HepG2 (cell line): Measurements from ENCODE around the gene DNAJC1. TPM values are rescaled to one million over a fixed set of nuclear protein-coding genes. Genes with fewer than 3 reads are reported as not detected.

Source experiments
- ATAC-seq: fragments of 200-7000 bp; cut with Tn5 transposase; 3 replicates; pipeline ENCODE4 v1.9.1; 2020; ENCODE audit warnings: mild to moderate bottlenecking, moderate library complexity
- BruUV-seq: library from RNA; stranded (reverse); fragments of 400-500 nt; replicated peaks from 2 replicates; lab custom pipeline; 2021; lab: Mats Ljungman, UMichigan
- CTCF ChIA-PET: fragments of 300-600 bp; formaldehyde crosslinking; extraction: SDS; loops from one replicate; lab custom pipeline; 2021; ENCODE audit warnings: low total read pairs, inconsistent platforms, low intra/inter-chr PET ratio; lab: Yijun Ruan, JAX
- POLR2A ChIA-PET: fragments of 350-600 bp; sonication (Branson Sonifier 250); formaldehyde crosslinking; loops from one replicate; lab custom pipeline; 2020; ENCODE audit warnings: antibody characterized with exemption, inconsistent platforms; lab: Yijun Ruan, JAX
- DNase-seq: peaks from one replicate; pipeline ENCODE4 v3.0.0-alpha.2; 2015; ENCODE audit warnings: low spot score
- FAIRE-seq: peaks from 3 replicates; lab custom pipeline; 2011; peaks lifted over from hg19 to GRCh38; lab: Jason Lieb, UNC
- H2AFZ ChIP-seq: one replicate; pipeline ENCODE4 v1.6.1; 2011; ENCODE audit warnings: low read length, inconsistent platforms
- H3K27ac ChIP-seq: fragments of 300-600 bp; 3 replicates; pipeline ENCODE4 v1.8.0; 2011; ENCODE audit warnings: mixed run types, mild to moderate bottlenecking, mixed read lengths, low read length, inconsistent platforms; ENCODE audit not compliant: insufficient read depth; ENCODE audit errors: extremely low read length
- H3K27me3 ChIP-seq, 2 experiments: fragments of 200-600 bp in 1 of 2; 2 replicates in 1 of 2; 3 replicates in 1 of 2; pipeline versions ENCODE4 v1.6.0 to v1.8.0; 2011; ENCODE audit warnings: low read length in 2 of 2, mild to moderate bottlenecking in 2 of 2, moderate library complexity in 2 of 2, inconsistent platforms in 1 of 2; ENCODE audit not compliant: insufficient read depth in 2 of 2, control insufficient read depth in 1 of 2
- H3K36me3 ChIP-seq, 2 experiments: fragments of 200-600 bp in 1 of 2; replicated peaks in 1 of 2; 2 replicates in 1 of 2; 3 replicates in 1 of 2; pipeline versions ENCODE4 v1.5.1 to v1.8.0; 2011; ENCODE audit warnings: low read length in 2 of 2, inconsistent platforms in 1 of 2; ENCODE audit not compliant: insufficient read depth in 2 of 2, control insufficient read depth in 1 of 2
- H3K4me1 ChIP-seq: 2 replicates; pipeline ENCODE4 v1.5.1; 2012; ENCODE audit warnings: low read length, inconsistent platforms; ENCODE audit not compliant: insufficient read depth
- H3K4me2 ChIP-seq: 2 replicates; pipeline ENCODE4 v1.6.0; 2011; ENCODE audit warnings: low read depth, low read length, inconsistent platforms
- H3K4me3 ChIP-seq, 3 experiments: fragments of 200-600 bp in 1 of 3; sonication (generic), shearing (Covaris generic) in 1 of 3; replicated peaks in 1 of 3; 2 replicates each; pipeline ENCODE4 v1.5.1; 2011 to 2016; ENCODE audit warnings: low read length in 3 of 3, inconsistent platforms in 2 of 3, low read depth in 2 of 3, mild to moderate bottlenecking in 2 of 3, control low read depth in 1 of 3, mixed read lengths in 1 of 3; ENCODE audit not compliant: insufficient read depth in 1 of 3
- H3K79me2 ChIP-seq: one replicate; pipeline ENCODE4 v1.6.1; 2011; ENCODE audit warnings: low read length, inconsistent platforms; ENCODE audit not compliant: insufficient read depth
- H3K9ac ChIP-seq: 2 replicates; pipeline ENCODE4 v1.6.0; 2011; ENCODE audit warnings: mild to moderate bottlenecking, low read depth, low read length, inconsistent platforms; ENCODE audit not compliant: insufficient read depth
- H3K9me3 ChIP-seq: 2 replicates; pipeline ENCODE4 v1.5.1; 2012; ENCODE audit warnings: mild to moderate bottlenecking, low read length
- H4K20me1 ChIP-seq: 2 replicates; pipeline ENCODE4 v1.6.0; 2011; ENCODE audit warnings: inconsistent platforms, mild to moderate bottlenecking, low read length, moderate library complexity; ENCODE audit not compliant: insufficient read depth
- BORCS8-MEF2B ChIP-seq: sonication (generic); formaldehyde crosslinking; IDR thresholded peaks from 2 replicates; pipeline ENCODE4 v1.8.0; 2022; ENCODE audit warnings: mild to moderate bottlenecking, missing genetic modification reagents
- CHD4 ChIP-seq: fragments of 200-600 bp; sonication (generic); IDR thresholded peaks from 2 replicates; pipeline ENCODE4 v1.7.0; 2017; ENCODE audit warnings: mild to moderate bottlenecking, low read length, borderline replicate concordance
- CSRNP2 ChIP-seq: sonication (generic); formaldehyde crosslinking; conservative IDR thresholded peaks from 2 replicates; pipeline ENCODE4 v1.8.0; 2022; ENCODE audit warnings: low read depth, missing genetic modification reagents
- DMAP1 ChIP-seq: IDR thresholded peaks from 2 replicates; pipeline ENCODE4 v1.6.1; 2016
- GTF2F1 ChIP-seq: fragments of 150-350 bp; IDR thresholded peaks from 2 replicates; pipeline ENCODE4 v1.6.1; 2014; ENCODE audit warnings: low read length
- IRF1 ChIP-seq: sonication (generic); formaldehyde crosslinking; IDR thresholded peaks from 2 replicates; pipeline ENCODE4 v1.4.0; 2020; ENCODE audit warnings: low read depth, mild to moderate bottlenecking, missing genetic modification reagents
- SALL1 ChIP-seq: sonication (generic); formaldehyde crosslinking; IDR thresholded peaks from 2 replicates; pipeline ENCODE4 v1.8.0; 2022; ENCODE audit warnings: mild to moderate bottlenecking, missing genetic modification reagents
- SIX4 ChIP-seq: sonication (generic); formaldehyde crosslinking; IDR thresholded peaks from 2 replicates; pipeline ENCODE4 v1.4.0; 2020; ENCODE audit warnings: missing genetic modification reagents
- SNAPC2 ChIP-seq: sonication (generic); formaldehyde crosslinking; IDR thresholded peaks from 2 replicates; pipeline ENCODE4 v1.8.1; 2022; ENCODE audit warnings: mild to moderate bottlenecking, missing genetic modification reagents
- SOX13 ChIP-seq, 3 experiments: fragments of 450-650 bp in 1 of 3; sonication (generic) in 1 of 3; formaldehyde crosslinking in 1 of 3; IDR thresholded peaks in 2 of 3; conservative IDR thresholded peaks in 1 of 3; 2 replicates each; pipeline versions ENCODE4 v1.5.0 to v1.6.1; 2016 to 2020; ENCODE audit warnings: antibody characterized with exemption in 1 of 3, mild to moderate bottlenecking in 1 of 3, missing compliant biosample characterization in 1 of 3, missing genetic modification reagents in 1 of 3, moderate library complexity in 1 of 3
- SP1 ChIP-seq, 2 experiments: fragments of 450-650 bp in 1 of 2; sonication (generic) in 1 of 2; formaldehyde crosslinking in 1 of 2; IDR thresholded peaks; 2 replicates each; pipeline versions ENCODE4 v1.4.0 to v1.6.1; 2016 to 2020; ENCODE audit warnings: missing genetic modification reagents in 1 of 2
- TBX3 ChIP-seq: fragments of 450-650 bp; IDR thresholded peaks from 2 replicates; pipeline ENCODE4 v1.6.1; 2017; ENCODE audit warnings: antibody characterized with exemption, mild to moderate bottlenecking, inconsistent platforms, borderline replicate concordance
- ZBTB33 ChIP-seq: sonication (generic); formaldehyde crosslinking; IDR thresholded peaks from 2 replicates; pipeline ENCODE4 v1.4.0; 2020; ENCODE audit warnings: missing genetic modification reagents
- ZNF382 ChIP-seq: sonication (generic); formaldehyde crosslinking; IDR thresholded peaks from 2 replicates; pipeline ENCODE4 v1.5.0; 2020; ENCODE audit warnings: missing genetic modification reagents, mild to moderate bottlenecking, borderline replicate concordance
- ZNF446 ChIP-seq: sonication (generic); formaldehyde crosslinking; IDR thresholded peaks from 2 replicates; pipeline ENCODE4 v1.5.0; 2020; ENCODE audit warnings: mild to moderate bottlenecking, missing genetic modification reagents
- ZNF530 ChIP-seq: sonication (generic); formaldehyde crosslinking; IDR thresholded peaks from 2 replicates; pipeline ENCODE4 v1.5.0; 2020; ENCODE audit warnings: low read depth, mild to moderate bottlenecking, missing genetic modification reagents
- ZNF652 ChIP-seq: IDR thresholded peaks from 2 replicates; pipeline ENCODE4 v1.6.1; 2016; ENCODE audit warnings: low read depth, borderline replicate concordance
- ZNF737 ChIP-seq: sonication (generic); formaldehyde crosslinking; IDR thresholded peaks from 2 replicates; pipeline ENCODE4 v1.5.0; 2020; ENCODE audit warnings: missing genetic modification reagents, mild to moderate bottlenecking, borderline replicate concordance
- ZNF768 ChIP-seq: sonication (generic); formaldehyde crosslinking; IDR thresholded peaks from 2 replicates; pipeline ENCODE4 v1.4.0; 2020; ENCODE audit warnings: missing genetic modification reagents
- ZNF83 ChIP-seq: sonication (generic); formaldehyde crosslinking; IDR thresholded peaks from 2 replicates; pipeline ENCODE4 v1.4.0; 2020; ENCODE audit warnings: missing genetic modification reagents, mild to moderate bottlenecking, borderline replicate concordance
- ZSCAN20 ChIP-seq: sonication (generic); formaldehyde crosslinking; IDR thresholded peaks from 2 replicates; pipeline ENCODE4 v1.4.0; 2020; ENCODE audit warnings: missing genetic modification reagents, mild to moderate bottlenecking, borderline replicate concordance
- WGBS: methylation state at CpG from one replicate; pipeline ENCODE4 v1.1.6; 2017; ENCODE audit warnings: low lambda C conversion rate; 5-methylcytosine and 5-hydroxymethylcytosine counted together
- in situ Hi-C: cut with HindIII; loops from 2 replicates; pipeline ENCODE4 v1.10.0; 2017; ENCODE audit warnings: low pct_unique_long_range_greater_than_20kb; ENCODE audit not compliant: extremely low pct_ligation_motif_present
- intact Hi-C: fragments of 100-400 bp; cut with micrococcal nuclease; formaldehyde crosslinking; loops from one replicate; pipeline ENCODE4 v1.10.0; 2022; ENCODE audit not compliant: unreplicated experiment
- polyA plus RNA-seq, 8 experiments: library from polyadenylated mRNA; depleted of rRNA in 3 of 8; stranded (reverse) in 7 of 8; unstranded in 1 of 8; fragments of >200 nt; fragmentation: Illumina TruSeq in 4 of 8; extraction: Trizol in 4 of 8; gene quantifications; 2 replicates each; pipeline versions ENCODE4 v1.2.1 to v1.2.3, GENCODE V29; 2011 to 2016; ENCODE audit warnings: low read depth in 4 of 8, missing spikeins in 1 of 8, mixed read lengths in 1 of 8; ENCODE audit not compliant: insufficient read depth in 1 of 8
- total RNA-seq, 5 experiments: library from RNA; depleted of rRNA; stranded (reverse); fragments of >200 nt; fragmentation: Illumina TruSeq; extraction: Trizol; gene quantifications; 2 replicates each; pipeline ENCODE4 v1.2.3, GENCODE V29; 2016; ENCODE audit warnings: low read depth in 1 of 5

Gene DNAJC1
- total and polyA plus RNA-seq, 2 of the 13 experiments (the other 11 are each of a cell fraction or from before 2014, with no cell fraction given) = 9.9 to 16.6 TPM

GRCh38 chr10:21975378-21975990 is 28.0 kb downstream of the DNAJC1 start:
- in situ Hi-C loops = loop anchor here (25.0 kb wide), 1 partner anchor 587 kb away; no protein-coding TSS in a partner anchor
- no peak for FAIRE-seq
- 33% methylated on average over 1 of the region's 1 CpG for WGBS
- TF ChIP-seq ZNF768 (no peak), ZNF737 (no peak), ZNF652 (CRISPR knock-in tag) (peak; percentile 85), DMAP1 (CRISPR knock-in tag) (no peak), GTF2F1 (no peak), ZNF83 (CRISPR knock-in tag) (no peak), TBX3 (peak; percentile 33; the same call in 1 of the 2 replicates), SP1 (IDR thresholded peaks at IDR 0.05) (no peak), SP1 (CRISPR knock-in tag; IDR thresholded peaks at IDR 0.05) (no peak), IRF1 (no peak), CHD4 (no peak), ZBTB33 (CRISPR knock-in tag) (0 out of 2 replicates have a peak, but pooled peaks have one; percentile 32), ZNF530 (CRISPR knock-in tag) (no peak), CSRNP2 (CRISPR knock-in tag) (no peak), SIX4 (no peak), BORCS8-MEF2B (CRISPR knock-in tag) (no peak), ZNF382 (CRISPR knock-in tag) (no peak), SNAPC2 (no peak), ZNF446 (no peak), ZSCAN20 (CRISPR knock-in tag) (no peak), SALL1 (CRISPR knock-in tag) (no peak), SOX13 (IDR thresholded peaks at IDR 0.05) (no peak), SOX13 (CRISPR knock-in tag; conservative IDR thresholded peaks at IDR 0.05 in 1 of 2, IDR thresholded peaks at IDR 0.05 in 1 of 2) (peak in 1 of 2 experiments; percentile 16; a peak in 1 of 4 replicates)

More at GRCh38 chr10:21975378-21975990, 28.0 kb downstream of the DNAJC1 start:
- Histone ChIP-seq H3K79me2 (no peaks in the 10 kb centered on the region), H2AFZ (no peak overlapping the region), H3K27me3 (no peaks in the 10 kb centered on the region; a peak in 1 of 5 replicates), H3K4me2 (no peak overlapping the region), H3K4me1 (peaks cover 6% of the 10 kb centered on the region; the same call in 1 of the 2 replicates), H3K4me3 (no peak overlapping the region), H3K27ac (no peak overlapping the region), H3K9ac (no peak overlapping the region), H3K9me3 (no peaks in the 10 kb centered on the region), H3K36me3 (no peaks in the 10 kb centered on the region), H4K20me1 (no peaks in the 10 kb centered on the region)
- intact Hi-C loops = no loop called here
- DNase-seq (peak; percentile 13), ATAC-seq (no peak)
- CTCF ChIA-PET = no interaction called here
- POLR2A ChIA-PET = no interaction called here
- BruUV-seq = no TSS peak
